ENCODE measurements around the gene LHX2. TPM values are rescaled to one million over a fixed set of nuclear protein-coding genes. Genes with fewer than 3 reads are reported as not detected.

Gene LHX2
- total and polyA plus RNA-seq, 2 experiments from 2014 or later = 1.7 TPM; not detected in 1

- TF ChIP-seq ETS1 (IDR thresholded peaks at IDR 0.05) (no peak), POLR2AphosphoS5 (IDR thresholded peaks at IDR 0.05; ENCODE audit: low read depth) (no peak), EZH2phosphoT487 (IDR thresholded peaks at IDR 0.05; ENCODE audit: unreplicated experiment) (no peak), ZNF114 (CRISPR knock-in tag; IDR thresholded peaks at IDR 0.05) (no peak), EZH2 (IDR thresholded peaks at IDR 0.05; ENCODE audit: low read depth, unreplicated experiment) (no peak), REST (IDR thresholded peaks at IDR 0.05; ENCODE audit: unreplicated experiment) (no peak)
These were observed 28.8 kb downstream of the LHX2 start (continued) for GRCh38 chr9:124040186-124040931.

GRCh38 chr9:124040935-124041816, 29.6 kb downstream of the LHX2 start:
- Histone ChIP-seq H3K9me2 (ENCODE audit: insufficient read depth) (no peaks in the 10 kb centered on the region), H3K4me3 (peak overlapping the region; percentile 57), H3K36me3 (ENCODE audit: insufficient read depth) (no peaks in the 10 kb centered on the region), H2AFZ (peak overlapping the region; percentile 88), H3K79me2 (replicated peaks; ENCODE audit: insufficient read depth) (no peaks in the 10 kb centered on the region), H3K27me3 (ENCODE audit: insufficient read depth) (peaks cover 74% of the 10 kb centered on the region), H3K27ac (ENCODE audit: low read depth) (no peak overlapping the region), H4K20me1 (replicated peaks; ENCODE audit: insufficient read depth) (no peaks in the 10 kb centered on the region), H3K4me2 (peak overlapping the region; percentile 78), H3K4me1 (ENCODE audit: insufficient read depth) (peaks cover 9% of the 10 kb centered on the region; the same call in 1 of the 2 replicates), H3F3A (replicated peaks; ENCODE audit: low read depth) (no peaks in the 10 kb centered on the region; the same call in 1 of the 2 replicates)
- Mint-ChIP-seq H3K36me3 (ENCODE audit: low read depth) (no peaks in the 10 kb centered on the region), H3K4me1 (peaks cover 8% of the 10 kb centered on the region), H3K27me3 (ENCODE audit: insufficient read depth, low read depth, poor library complexity) (peaks cover 59% of the 10 kb centered on the region), H3K4me3 (peak overlapping the region; percentile 68), H3K27ac (no peak overlapping the region), H3K9me3 (no peaks in the 10 kb centered on the region)
- TF ChIP-seq POLR2AphosphoS5 (IDR thresholded peaks at IDR 0.05; ENCODE audit: low read depth) (no peak), CTCF (conservative IDR thresholded peaks at IDR 0.05; ENCODE audit: low read depth in 2 of 2) (peak; percentile 78 to 82), NANOG (IDR thresholded peaks at IDR 0.05; ENCODE audit: borderline replicate concordance) (no peak)
- peak; percentile 63 for DNase-seq (ENCODE audit: low spot score)
- peak; percentile 65 for ATAC-seq

All from GM23338 (cell line).